GM18502 (cell line): ENCODE data around the gene AFF3.
"Not testable (repeated sequence)": the region's sequence is repeated elsewhere in the genome, so short reads cannot be mapped to it uniquely, and the experiment has no call there.

Experiments used
- ATAC-seq: cut with Tn5 transposase; IDR thresholded peaks from one replicate; pipeline ENCODE4 v1.9.1; 2021; ENCODE audit warnings: mild to moderate bottlenecking; ENCODE audit not compliant: unreplicated experiment, poor library complexity

AFF3 gene

DNA sequence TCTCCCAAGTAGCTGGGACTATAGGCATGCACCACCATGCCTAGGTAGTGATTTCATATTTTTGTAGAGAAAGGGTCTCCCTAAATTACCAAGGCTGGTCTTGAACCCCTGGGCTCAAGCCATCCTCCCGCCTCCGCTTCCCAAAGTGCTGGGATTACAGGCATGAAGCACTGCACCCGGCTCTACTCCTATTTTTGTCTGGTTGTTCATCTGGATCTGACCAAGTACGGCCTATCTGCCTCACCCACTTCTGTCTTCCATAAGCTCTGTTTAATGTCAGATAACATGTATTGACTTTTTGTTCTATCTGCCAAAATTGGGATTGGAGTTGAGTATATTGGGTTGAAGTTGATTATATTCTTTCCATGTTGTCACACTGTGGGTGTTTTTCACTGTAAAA is 198.4 kb downstream of the AFF3 start:
- ATAC-seq, result no peak

GRCh38 chr2:99942561-99943347 is 199.6 kb downstream of the AFF3 start:
- no peak for ATAC-seq

GRCh38 chr2:99940963-99941362 is 201.4 kb downstream of the AFF3 start:
- ATAC-seq, result no peak

- no peak for ATAC-seq
Observed at GRCh38 chr2:99939135-99939534, 203.3 kb downstream of the AFF3 start.

GRCh38 chr2:99938250-99938649 is 204.1 kb downstream of the AFF3 start:
- no peak for ATAC-seq

DNA sequence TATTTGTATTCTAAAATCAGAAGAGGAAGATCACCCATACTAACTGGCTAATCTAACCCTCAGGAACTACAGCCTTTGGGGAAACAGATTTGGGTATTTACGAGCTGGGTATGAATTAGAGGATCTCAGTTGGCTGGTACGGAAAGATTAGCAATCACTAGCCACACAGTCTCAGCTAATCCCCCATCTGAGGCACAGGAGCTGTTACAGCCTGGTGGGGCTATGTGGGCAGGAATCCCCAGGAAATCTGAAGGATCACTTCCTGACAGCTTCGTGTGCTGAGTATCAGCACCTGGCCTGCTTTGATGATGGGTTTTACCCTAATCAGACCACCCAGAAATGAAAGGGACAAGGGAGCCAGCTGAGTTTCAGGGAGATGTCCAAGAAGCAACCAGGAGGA is 206.3 kb downstream of the AFF3 start:
- ATAC-seq, result no peak

DNA sequence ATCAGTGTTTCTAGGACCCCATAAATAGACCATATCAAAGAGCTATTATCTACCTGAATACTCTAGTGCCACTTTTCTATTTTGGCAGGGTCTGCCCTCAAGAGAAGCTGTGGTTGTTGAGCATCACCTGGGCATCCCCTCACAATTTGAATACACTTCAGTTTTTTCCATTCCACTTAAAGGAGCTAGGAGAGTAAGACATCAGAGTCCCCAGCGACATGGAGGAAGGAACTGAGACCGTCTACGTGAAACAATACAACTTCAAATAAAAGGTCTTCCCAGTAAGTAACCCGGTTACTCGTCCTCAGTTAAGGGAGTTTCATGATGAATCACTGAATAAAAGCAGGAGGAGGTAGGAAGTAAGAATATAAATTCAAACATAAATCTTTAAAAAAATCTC is 206.7 kb downstream of the AFF3 start:
- ATAC-seq, result no peak

GRCh38 chr2:99933894-99934650 is 208.3 kb downstream of the AFF3 start:
- ATAC-seq, result no peak

GRCh38 chr2:99933491-99933890 is 208.9 kb downstream of the AFF3 start:
- not testable (repeated sequence) for ATAC-seq

GRCh38 chr2:99928470-99929053 is 213.8 kb downstream of the AFF3 start:
- no peak for ATAC-seq

- ATAC-seq, result not testable (repeated sequence)
Observed at GRCh38 chr2:99927690-99928207, 214.6 kb downstream of the AFF3 start.

- no peak for ATAC-seq
Observed at GRCh38 chr2:99926986-99927385, 215.4 kb downstream of the AFF3 start.

DNA sequence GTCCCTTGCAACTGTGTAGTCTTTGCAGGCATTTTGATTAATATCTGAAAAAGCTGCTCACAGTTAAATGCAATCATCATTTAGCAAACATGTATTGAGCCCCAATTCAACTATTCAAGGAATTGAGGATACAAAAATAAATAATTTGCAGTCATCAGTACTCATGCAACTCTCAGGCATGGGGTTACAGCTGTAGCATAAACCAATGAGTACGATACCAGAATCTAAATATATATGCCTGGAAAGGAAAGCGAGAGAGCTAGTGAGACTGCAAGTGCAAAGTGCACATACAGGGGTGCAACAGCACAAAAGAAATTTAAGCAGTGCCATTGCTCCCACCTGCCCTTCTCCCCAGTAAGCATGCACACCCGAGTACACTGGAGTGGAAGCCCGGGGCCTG is 216.4 kb downstream of the AFF3 start:
- no peak for ATAC-seq

DNA sequence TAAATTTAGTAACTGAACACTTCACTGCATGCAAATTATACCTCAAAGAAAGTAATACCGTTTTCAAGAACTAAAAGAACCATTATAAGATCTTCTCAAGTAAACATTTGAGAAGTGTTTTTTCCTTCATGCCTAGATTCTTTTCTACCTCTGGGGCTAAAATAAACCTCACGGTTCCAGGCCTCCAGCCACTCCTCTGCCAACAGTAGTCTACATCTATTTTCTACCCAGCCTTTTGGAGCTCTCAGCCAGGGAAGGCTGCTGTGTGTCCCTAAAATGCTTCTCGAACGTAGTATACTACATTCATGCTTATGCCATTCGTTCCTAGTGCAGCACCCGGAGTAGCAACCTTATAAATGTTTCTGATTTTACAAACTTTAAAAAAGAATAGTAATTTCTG is 219.7 kb downstream of the AFF3 start:
- ATAC-seq, result no peak

- no peak for ATAC-seq
Observed at GRCh38 chr2:99921903-99922302, 220.5 kb downstream of the AFF3 start.

- ATAC-seq, result no peak
Observed at GRCh38 chr2:99918389-99918788, 224.0 kb downstream of the AFF3 start.

- ATAC-seq, result no peak
Observed at GRCh38 chr2:99915108-99915675, 227.2 kb downstream of the AFF3 start.

DNA sequence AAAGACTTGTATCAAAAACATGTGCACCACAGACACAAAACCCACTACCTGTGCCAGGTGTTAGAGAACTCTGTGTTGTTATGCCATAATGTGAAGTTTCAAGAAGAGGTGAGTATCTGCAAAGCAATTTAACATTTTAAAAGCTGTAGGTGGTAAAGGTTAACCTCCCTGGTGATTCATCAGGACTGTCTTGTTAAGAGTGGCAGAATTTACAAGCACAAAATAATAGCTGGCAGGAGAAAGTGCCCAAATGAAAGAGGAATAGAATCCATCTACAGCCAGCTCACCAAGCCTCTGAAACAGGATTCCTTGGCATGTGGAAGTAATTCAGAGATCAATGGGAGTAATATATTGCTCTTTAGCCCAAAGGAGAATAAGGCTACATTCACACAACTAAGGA is 230.7 kb downstream of the AFF3 start:
- no peak for ATAC-seq

GRCh38 chr2:99910902-99911301 is 231.5 kb downstream of the AFF3 start:
- no peak for ATAC-seq

GRCh38 chr2:99905636-99906035 is 236.8 kb downstream of the AFF3 start:
- ATAC-seq, result no peak

GRCh38 chr2:99905025-99905424 is 237.4 kb downstream of the AFF3 start:
- no peak for ATAC-seq
